ENCODE data around the gene CHI3L1.

Gene CHI3L1

GRCh38 chr1:203204756-203205155, 18.3 kb upstream of the CHI3L1 start:
- no peak for DNase-seq

DNA sequence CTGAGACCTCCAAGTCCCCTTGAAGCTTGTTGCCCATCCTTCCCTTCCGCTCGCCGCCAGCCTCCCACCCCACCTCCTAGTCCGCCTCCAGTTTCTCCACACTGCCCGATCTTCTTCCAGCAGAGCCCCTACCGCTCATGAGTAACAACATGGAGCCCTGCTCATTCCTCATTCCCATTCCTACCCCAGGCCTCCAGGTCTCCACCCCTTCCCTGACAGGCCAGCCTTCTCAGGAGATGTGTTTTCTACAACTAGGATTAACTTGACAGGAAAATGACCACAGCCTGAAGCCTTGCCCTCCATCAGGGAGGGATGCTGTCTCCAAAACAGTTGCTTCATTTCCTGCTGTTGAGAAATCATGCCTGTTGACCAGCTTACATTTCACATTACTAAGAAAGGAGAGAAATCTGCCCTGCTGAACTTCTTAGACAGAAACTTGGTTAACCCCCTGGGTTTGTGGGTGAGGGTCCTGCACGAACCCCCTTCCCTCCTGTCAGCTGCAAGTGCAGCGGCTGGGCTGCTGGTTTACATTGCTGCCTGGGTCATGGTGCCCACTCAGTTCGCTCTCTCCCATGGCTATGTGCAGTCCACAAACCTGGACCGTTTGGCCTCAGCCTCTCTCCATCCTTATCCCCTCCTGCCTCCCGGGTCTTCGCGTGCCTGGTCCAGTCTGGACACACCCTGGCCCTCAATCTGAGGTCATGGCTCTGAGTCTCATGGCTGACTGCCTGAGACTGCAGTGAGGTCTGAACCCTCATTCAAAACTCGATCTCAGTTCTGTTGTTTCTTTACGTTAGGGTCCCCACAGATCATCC, 16.1 kb upstream of the CHI3L1 start:
- no peak for DNase-seq

DNA sequence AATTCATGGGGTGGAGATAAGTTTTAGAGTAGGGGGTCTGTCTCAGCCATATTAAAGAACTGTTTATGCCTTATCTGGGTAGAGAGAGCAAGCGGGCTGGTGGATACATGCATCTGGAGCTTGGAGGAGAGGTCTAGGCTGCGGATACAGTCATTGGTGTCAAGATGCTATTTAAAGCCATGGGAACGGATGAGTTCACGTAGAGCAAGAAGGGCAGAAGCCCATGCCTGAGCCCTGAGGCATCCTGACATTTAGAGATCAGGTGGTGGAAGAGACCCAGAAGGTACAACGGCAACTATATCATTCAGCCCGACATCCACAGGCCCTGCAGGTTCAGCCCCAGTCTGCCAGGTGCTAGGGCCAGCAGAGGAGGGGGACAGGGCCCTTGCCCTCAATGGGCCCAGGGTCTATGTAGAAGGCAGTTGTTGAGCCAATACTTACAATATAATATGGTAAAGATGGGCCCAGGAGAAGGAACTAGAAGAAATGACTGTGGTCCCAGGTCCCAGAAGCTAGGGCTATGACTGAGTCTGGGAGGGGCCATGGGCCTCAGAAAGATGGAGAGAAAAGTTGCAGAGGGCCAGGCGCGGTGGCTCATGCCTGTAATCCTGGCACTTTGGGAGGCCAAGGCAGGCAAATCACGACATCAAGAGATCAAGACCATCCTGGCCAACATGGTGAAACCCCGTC, 15.2 kb upstream of the CHI3L1 start:
- no peak for DNase-seq

DNA sequence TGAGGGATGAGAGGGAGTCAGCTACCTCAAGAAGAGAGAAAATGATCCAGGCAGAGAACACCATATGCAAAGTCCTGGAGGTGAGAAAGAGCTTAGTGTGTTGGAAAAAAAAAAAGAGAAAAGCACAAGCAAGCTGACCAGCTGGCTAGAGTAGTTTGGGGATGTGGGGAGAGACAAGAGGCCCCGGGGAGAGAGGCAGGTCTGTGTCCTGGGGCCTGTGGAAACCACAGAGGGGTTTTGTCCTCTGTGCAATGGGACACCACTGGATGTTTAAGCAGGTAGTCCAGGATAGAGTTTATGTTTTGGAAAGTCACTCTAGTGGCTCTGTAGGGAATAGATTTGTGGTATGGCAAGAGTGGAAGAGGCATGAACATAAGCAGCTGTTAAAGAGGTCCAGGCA, 14.4 kb upstream of the CHI3L1 start:
- no peak for DNase-seq

GRCh38 chr1:203199816-203200571, 13.5 kb upstream of the CHI3L1 start:
- DNase-seq: no peak

DNA sequence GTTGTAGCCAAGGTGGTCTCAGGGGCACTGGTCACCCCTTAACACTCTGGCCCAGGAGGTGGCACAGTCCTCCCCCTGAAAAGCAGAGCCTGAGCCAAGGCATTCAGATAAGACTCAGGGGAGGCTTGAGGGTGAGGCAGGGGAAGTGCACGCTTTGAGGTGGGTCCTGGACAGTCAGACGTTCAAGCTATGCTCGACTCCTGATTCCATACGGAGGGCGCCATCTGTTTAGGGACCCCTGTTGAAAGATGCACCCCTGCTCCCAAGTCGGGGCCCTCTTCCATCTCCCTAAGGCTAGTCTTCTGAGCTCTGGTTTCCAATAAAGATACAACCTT, 12.9 kb upstream of the CHI3L1 start:
- no peak for DNase-seq

DNA sequence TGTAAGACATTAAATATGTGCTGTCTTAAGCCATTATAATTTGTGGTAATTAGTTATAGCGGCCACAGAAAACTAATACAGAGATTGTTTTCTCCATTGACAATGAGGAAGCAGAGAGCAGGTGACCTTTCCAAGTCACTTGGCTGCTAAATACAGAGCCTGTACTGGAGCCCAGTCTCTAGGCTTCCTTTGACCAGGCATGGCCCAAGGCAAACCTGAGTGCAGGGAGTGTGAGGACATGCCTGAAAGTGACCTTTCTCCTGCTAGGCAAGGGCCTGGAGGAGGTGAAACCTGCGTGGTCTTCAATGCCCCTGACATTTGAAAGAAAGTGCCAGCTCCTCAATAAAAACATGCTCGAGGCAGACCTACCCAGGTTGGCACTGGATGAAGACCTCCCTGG, 12.5 kb upstream of the CHI3L1 start:
- no peak for DNase-seq

DNA sequence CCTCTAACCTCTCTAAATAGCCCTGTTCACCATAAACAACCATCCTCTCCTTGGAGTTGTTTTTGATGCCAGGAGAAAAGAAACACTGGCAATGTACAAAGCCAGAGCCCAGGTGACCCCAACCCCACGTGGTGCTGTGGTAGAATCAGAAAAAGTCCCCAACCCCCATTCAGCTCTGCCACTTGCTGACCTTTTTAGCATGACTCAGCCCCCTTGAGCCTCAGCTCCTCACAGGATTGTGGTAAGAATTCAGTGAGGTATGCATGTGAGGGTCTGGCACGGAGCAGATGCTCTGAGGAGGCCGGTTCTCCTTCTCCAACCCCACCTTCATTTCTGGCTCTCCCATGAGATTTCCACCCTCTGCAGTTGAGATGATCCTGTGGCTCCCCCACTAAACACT, 11.1 kb upstream of the CHI3L1 start:
- DNase-seq: no peak

- DNase-seq: no peak
Observed at GRCh38 chr1:203196371-203196770, 9.9 kb upstream of the CHI3L1 start.

GRCh38 chr1:203190949-203191348, 4.4 kb upstream of the CHI3L1 start:
- DNase-seq: no peak

- no peak for DNase-seq
Observed at GRCh38 chr1:203189951-203190352, 3.4 kb upstream of the CHI3L1 start.

DNA sequence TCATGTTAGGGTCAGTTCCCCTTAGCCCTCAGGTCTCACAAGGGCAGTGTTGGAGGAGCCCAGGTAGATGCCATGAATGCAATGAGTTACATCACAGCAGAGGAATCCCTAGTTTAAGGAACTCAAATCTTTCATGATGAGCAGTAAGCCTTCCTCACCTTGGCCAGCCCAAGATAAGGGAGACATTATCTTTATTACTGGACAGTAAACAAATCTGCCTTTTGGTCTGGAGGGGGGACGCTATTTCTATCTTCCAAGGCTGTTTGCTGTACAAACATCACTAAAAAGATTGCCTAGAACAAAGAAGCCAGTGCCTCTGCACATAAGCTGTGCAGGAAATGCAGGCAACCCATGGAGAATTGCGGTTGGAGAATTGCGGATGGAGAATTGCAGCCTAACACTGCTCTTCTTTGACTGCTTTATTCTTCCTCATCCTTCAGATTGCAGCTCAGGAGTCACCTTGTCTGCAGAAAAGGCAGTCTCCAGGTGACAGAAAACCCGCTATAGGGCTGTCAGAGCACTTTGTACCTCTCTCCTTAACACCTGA, 2.3 kb upstream of the CHI3L1 start:
- no peak for DNase-seq

- no peak for DNase-seq
Observed at GRCh38 chr1:203187689-203188264, 1.3 kb upstream of the CHI3L1 start.

DNA sequence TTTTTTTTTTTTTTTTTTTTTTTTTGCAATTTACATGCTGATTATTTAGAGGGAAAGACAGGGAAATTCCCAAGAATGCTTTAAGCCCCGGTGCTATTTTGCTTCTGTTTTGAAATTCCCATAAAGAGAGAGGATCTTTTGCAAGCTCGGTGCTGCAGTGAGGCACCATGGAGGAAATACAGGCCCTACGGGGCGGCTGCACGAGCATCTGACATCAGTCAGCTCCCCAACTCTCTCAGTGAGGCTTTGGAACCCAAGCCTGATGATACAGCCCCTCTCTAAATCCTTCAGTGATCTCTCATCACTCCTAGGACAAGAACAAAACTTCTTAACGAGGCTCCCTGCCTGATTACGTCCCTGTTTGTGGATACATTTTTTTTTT, 791 bp upstream of the CHI3L1 start:
- DNase-seq: no peak

GRCh38 chr1:203186091-203186445, 436 bp downstream of the CHI3L1 start:
- no peak for DNase-seq

GRCh38 chr1:203185585-203185984, 919 bp downstream of the CHI3L1 start:
- DNase-seq: no peak

DNA sequence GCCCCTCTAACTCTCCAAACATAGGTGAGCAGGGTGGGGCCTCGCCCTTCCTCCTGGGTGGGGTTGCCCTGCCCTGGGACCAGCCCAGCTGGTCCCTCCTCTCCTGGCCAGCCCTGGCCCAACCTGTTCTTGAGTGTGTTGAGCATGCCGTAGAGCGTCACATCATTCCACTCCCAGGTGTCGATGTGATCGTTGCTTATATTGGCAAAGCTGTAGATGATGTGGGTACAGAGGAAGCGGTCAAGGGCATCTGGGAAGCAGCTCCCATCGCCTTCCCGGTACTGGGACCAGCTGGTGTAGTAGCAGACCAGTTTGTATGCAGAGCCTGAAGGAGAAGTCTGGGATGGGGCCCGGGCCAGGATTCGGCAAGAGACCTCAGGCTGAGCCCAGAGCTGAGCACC, 1.4 kb downstream of the CHI3L1 start:
- DNase-seq: no peak

GRCh38 chr1:203184467-203184866, 2.0 kb downstream of the CHI3L1 start:
- no peak for DNase-seq

GRCh38 chr1:203183828-203184227, 2.7 kb downstream of the CHI3L1 start:
- no peak for DNase-seq

GRCh38 chr1:203182387-203182953, 4.0 kb downstream of the CHI3L1 start:
- DNase-seq: no peak

DNA sequence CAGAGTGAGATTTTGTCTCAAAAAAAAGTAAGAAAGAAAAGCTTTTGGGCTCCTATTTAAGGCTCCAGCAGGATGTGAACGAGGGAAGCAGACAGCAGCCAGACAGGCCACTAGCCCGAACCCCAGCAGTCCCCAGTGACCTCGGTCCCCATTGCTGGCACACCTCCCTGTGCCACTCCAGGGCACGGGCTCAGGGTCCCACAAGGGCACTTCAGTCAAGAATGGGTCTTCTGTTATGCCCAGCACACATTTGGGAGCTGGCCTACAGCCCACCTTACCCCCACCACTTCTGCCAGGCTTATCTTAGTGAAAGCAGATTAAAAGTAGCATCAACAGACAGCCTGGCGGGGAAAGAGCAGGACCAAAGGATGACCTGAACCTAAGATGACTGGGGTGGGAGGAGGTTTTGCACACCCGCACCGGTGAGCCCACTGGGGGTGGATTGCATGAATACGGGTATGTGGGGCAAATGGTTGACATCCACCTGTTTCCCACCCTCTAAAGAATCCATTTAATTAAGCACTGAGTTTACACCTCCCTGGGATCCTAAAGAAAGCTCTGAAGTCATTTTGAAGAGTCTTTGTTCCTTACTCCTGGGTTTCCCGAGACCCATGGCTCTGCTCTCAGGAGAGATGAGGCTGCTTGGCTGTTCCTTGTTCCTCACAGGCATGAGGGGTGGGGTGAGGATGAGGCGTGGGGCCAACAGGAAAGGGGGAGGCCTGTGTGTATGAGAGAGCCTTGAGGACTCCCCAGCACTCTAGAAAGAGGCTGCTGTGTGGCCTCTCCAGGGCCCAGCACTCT, 4.7 kb downstream of the CHI3L1 start:
- no peak for DNase-seq

All from activated gamma-delta T cell treated with Interleukin-2 at 50 U/mL for 16 hours (primary cell).